ENCODE data around the gene SPTAN1. TPM values are rescaled to one million over a fixed set of nuclear protein-coding genes. Genes with fewer than 3 reads are reported as not detected.
"Not testable (repeated sequence)": the region's sequence is repeated elsewhere in the genome, so short reads cannot be mapped to it uniquely, and the experiment has no call there.

SPTAN1 gene
- total RNA-seq: 687 TPM

DNA sequence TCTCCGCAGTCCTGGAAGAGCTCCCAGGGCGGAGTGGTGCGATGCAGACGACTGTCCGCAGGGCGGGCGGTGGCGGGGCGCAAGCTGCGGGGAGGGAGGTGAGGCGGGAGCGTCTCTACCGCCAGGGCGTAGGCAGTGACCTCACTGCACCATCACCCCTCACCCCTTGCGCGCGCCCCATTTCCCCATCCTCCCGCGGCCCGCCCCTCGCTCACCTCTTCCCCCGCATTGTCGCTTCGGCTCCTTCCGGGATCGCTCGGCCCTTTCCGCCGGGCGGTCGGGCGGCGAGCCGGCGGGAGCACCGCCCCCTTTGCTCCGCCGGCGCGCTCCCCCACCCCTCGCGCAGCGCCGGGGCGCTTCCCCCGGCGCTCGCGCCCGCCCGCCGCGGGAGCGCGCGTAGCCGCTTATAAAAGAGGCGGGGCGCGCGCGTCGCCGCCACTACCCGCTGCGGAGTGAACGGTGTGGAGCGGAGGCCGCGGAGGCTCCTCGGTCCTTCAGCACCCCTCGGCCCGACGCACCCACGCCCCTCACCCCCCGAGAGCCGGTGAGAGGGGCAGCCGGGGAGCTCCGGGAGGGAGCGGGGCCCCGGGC lies at the start of gene SPTAN1:
SPTAN1 (plus strand) TSS at position 435 of the 591 bp plus-strand sequence. CDS start 14,154 bp downstream, outside the sequence.
- Histone ChIP-seq H3K36me3 (no peaks in the 10 kb centered on the region), H3K4me1 (peaks cover 5 to 43% of the 10 kb centered on the region in 2 donors), H3K27me3 (no peaks in the 10 kb centered on the region), H3K4me3 (peak within 1 kb of the TSS; percentile 94 to 96), H3K9me3 (no peaks in the 10 kb centered on the region), H3K27ac (peak within 1 kb of the TSS; percentile 96 to 98)
- TF ChIP-seq, protein P1, sequence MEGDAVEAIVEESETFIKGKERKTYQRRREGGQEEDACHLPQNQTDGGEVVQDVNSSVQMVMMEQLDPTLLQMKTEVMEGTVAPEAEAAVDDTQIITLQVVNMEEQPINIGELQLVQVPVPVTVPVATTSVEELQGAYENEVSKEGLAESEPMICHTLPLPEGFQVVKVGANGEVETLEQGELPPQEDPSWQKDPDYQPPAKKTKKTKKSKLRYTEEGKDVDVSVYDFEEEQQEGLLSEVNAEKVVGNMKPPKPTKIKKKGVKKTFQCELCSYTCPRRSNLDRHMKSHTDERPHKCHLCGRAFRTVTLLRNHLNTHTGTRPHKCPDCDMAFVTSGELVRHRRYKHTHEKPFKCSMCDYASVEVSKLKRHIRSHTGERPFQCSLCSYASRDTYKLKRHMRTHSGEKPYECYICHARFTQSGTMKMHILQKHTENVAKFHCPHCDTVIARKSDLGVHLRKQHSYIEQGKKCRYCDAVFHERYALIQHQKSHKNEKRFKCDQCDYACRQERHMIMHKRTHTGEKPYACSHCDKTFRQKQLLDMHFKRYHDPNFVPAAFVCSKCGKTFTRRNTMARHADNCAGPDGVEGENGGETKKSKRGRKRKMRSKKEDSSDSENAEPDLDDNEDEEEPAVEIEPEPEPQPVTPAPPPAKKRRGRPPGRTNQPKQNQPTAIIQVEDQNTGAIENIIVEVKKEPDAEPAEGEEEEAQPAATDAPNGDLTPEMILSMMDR (IDR thresholded peaks at IDR 0.05): peak in 2 of 3 experiments; percentile 6 to 7
- peak; percentile 64 to 93 for DNase-seq (ENCODE audit: low spot score in 2 of 2)
- intact Hi-C loops (cut with DNase I): loop anchor here (1.0 to 5.0 kb wide), 5 partner anchors 48 to 180 kb away; partner anchors contain the start of genes DYNC2I2, GLE1, ODF2 and URM1

DNA sequence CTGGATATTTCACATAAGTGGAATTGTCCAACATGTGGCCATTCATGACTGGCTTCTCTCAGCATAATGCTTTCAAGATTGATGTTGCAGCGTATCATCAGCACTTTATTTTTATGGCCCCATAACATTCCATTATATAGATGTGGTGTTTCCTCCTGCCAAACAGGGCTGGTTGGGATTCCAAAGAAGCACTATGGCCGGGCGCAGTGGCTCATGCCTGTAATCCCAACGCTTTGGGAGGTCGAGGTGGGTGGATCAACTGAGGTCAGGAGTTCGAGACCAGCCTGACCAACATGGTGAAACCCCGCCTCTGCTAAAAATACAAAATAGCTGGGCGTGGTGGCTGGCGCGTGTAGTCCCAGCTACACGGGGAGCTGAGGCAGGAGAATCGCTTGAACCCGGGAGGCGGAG lies 49.0 kb upstream of the SPTAN1 start:
- H3K9me3 ChIP-seq; H3K36me3 ChIP-seq; DNase-seq (ENCODE audit: low spot score in 2 of 2); H3K27me3 ChIP-seq: not testable (repeated sequence)
- H3K4me1 ChIP-seq: peaks cover 3 to 23% of the 10 kb centered on the region in 2 donors
- peak overlapping the region in 1 of 2 donors; percentile 82 for H3K4me3 ChIP-seq
- intact Hi-C loops (cut with DNase I): loop anchor here (5.0 kb wide), 1 partner anchor 131 kb away; the partner anchor contains the start of gene URM1
- H3K27ac ChIP-seq: peak overlapping the region; percentile 21 to 66

GRCh38 chr9:128503870-128504269 lies 48.5 kb upstream of the SPTAN1 start:
- Histone ChIP-seq H3K4me1 (peaks cover 3 to 23% of the 10 kb centered on the region in 2 donors), H3K4me3 (peak overlapping the region; percentile 82 to 90), H3K36me3 (peaks cover under 1 to 3% of the 10 kb centered on the region in 2 donors), H3K27ac (peak overlapping the region; percentile 21 to 66), H3K9me3 (no peaks in the 10 kb centered on the region), H3K27me3 (no peaks in the 10 kb centered on the region)
- TF ChIP-seq, protein P1 (IDR thresholded peaks at IDR 0.05): no peak
- no peak for DNase-seq (ENCODE audit: low spot score in 2 of 2)
- intact Hi-C loops (cut with DNase I): loop anchor here (1.0 to 5.0 kb wide), 3 partner anchors 48 to 132 kb away; partner anchors contain the start of genes ODF2, SPTAN1 and URM1

DNA sequence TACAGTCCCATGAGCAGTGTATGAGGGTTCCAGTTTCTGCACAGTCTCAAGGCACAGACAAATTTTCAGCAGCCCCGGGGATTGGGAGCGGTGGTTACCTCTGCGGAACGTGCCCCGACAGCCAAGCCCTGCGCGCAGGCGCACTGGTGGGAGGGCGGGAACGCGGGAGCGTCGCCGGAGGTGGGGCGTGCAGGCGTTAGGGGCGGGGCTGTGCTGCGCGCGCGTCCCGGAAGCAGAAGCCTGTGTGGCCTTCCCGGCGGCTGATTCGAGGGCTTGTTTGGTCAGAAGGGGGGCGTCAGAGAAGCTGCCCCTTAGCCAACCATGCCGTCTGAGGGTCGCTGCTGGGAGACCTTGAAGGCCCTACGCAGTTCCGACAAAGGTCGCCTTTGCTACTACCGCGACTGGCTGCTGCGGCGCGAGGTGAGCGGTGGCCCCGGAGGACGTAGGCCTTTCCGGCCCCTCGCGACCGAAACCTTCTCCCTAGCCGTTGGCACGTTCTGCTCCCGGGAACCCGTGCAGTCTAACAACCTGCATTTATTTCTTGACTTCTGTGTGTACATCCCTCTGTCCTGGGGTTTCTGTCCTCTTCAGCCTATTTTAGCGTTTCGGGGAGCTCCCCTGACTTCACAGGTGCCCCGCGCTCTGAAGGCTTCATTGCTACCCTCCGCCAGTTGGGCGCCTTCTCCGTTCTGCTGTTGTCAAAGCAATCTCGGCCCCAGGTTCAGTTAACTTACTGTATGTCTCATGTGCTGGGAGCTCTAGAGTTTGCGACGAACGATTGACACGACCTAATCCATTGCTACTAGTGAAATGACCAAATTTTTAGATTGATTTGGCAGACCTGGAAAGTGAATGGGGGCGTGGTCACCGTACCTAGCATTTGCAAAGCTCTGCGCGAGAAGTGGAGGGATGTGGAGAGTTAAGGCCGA lies 47.6 kb upstream of the SPTAN1 start, which contains the start of gene GLE1:
GLE1 (plus strand) TSS at position 235 of the 929 bp plus-strand sequence; CDS start at position 322, 87 bp downstream.
- peak; percentile 62 to 97 for DNase-seq (ENCODE audit: low spot score in 2 of 2)
- Histone ChIP-seq H3K27ac (peak within 1 kb of the TSS; percentile 66 to 82), H3K36me3 (peaks cover 4 to 12% of the 10 kb centered on the region in 2 donors), H3K4me3 (peak within 1 kb of the TSS; percentile 82 to 90), H3K9me3 (no peaks in the 10 kb centered on the region), H3K27me3 (no peaks in the 10 kb centered on the region), H3K4me1 (peaks cover 3 to 23% of the 10 kb centered on the region in 2 donors)
- intact Hi-C loops (cut with DNase I): loop anchor here (1.0 to 5.0 kb wide), 3 partner anchors 48 to 132 kb away; partner anchors contain the start of genes ODF2, SPTAN1 and URM1
- TF ChIP-seq, protein P1 (IDR thresholded peaks at IDR 0.05): no peak

DNA sequence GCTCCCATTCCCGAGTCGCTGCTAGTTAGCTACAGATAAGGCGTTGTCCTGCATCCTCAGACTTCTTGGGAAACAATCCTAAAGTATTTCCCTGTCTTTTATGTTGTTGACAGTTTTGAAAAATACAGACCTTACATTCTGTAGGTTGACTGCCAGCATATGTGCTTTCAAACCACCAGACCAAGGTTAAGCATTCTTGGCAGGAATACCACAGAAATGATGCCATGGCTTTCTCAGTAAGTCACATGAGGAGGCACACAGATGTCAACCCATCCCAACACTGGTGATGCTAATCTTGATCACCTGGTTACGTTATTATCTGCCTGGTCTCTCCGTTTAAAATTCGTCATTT lies 47.0 kb upstream of the SPTAN1 start:
- H3K4me1 ChIP-seq: peaks cover 3 to 21% of the 10 kb centered on the region in 2 donors
- TF ChIP-seq, protein P1 (IDR thresholded peaks at IDR 0.05): no peak
- intact Hi-C loops (cut with DNase I): no loop called here
- H3K27me3 ChIP-seq: no peaks in the 10 kb centered on the region
- H3K27ac ChIP-seq: no peak overlapping the region
- H3K9me3 ChIP-seq: no peaks in the 10 kb centered on the region
- peak overlapping the region; percentile 82 to 90 for H3K4me3 ChIP-seq
- DNase-seq (ENCODE audit: low spot score in 2 of 2): no peak
- peaks cover 10 to 18% of the 10 kb centered on the region in 2 donors for H3K36me3 ChIP-seq

GRCh38 chr9:128505906-128506305 lies 46.5 kb upstream of the SPTAN1 start:
- H3K27ac ChIP-seq; H3K27me3 ChIP-seq; H3K4me3 ChIP-seq; H3K9me3 ChIP-seq; intact Hi-C loops (cut with DNase I); DNase-seq (ENCODE audit: low spot score in 2 of 2): not testable (repeated sequence)
- Histone ChIP-seq H3K36me3 (peaks cover 12 to 21% of the 10 kb centered on the region in 2 donors), H3K4me1 (peaks cover 3 to 18% of the 10 kb centered on the region in 2 donors)

Data from ascending aorta (tissue), 2 donors.